CD4-positive, alpha-beta T cell (primary cell): ENCODE data around the gene POLK. TPM values are rescaled to one million over a fixed set of nuclear protein-coding genes. Genes with fewer than 3 reads are reported as not detected.
"Not testable (repeated sequence)": the region's sequence is repeated elsewhere in the genome, so short reads cannot be mapped to it uniquely, and the experiment has no call there.

ENCODE experiments used
- ATAC-seq: fragments of 200-7000 bp; cut with Tn5 transposase; one replicate; pipeline ENCODE4 v1.10.0; 2022; ENCODE audit warnings: mild to moderate bottlenecking; ENCODE audit not compliant: poor library complexity
- CTCF ChIA-PET: fragments of 350-600 bp; sonication (Branson Sonifier 250); formaldehyde crosslinking; loops from one replicate; lab custom pipeline; 2021; ENCODE audit warnings: antibody characterized with exemption, inconsistent platforms; lab: Charles Lee
- POLR2A ChIA-PET: fragments of 350-600 bp; sonication (Branson Sonifier 250); formaldehyde crosslinking; loops from one replicate; lab custom pipeline; 2021; ENCODE audit warnings: antibody characterized with exemption, inconsistent platforms; lab: Charles Lee
- DNase-seq, 14 experiments: peaks; one replicate each; pipeline ENCODE4 v3.0.0-alpha.2; 2013 to 2020; ENCODE audit warnings: mixed read lengths in 2 of 14
- H3K27ac ChIP-seq, 2 donors: one replicate each; pipeline versions ENCODE4 v1.5.1 to v1.7.0; 2013; ENCODE audit warnings: low read length in 2 of 2, low read depth in 1 of 2, mild to moderate bottlenecking in 1 of 2
- H3K27me3 ChIP-seq, 2 experiments: 1 replicate in 1 of 2; 2 replicates in 1 of 2; pipeline versions ENCODE4 v1.6.1 to v1.7.0; 2013; ENCODE audit warnings: low read length in 2 of 2, control low read depth in 1 of 2, mild to moderate bottlenecking in 1 of 2, moderate library complexity in 1 of 2; ENCODE audit not compliant: insufficient read depth in 2 of 2, control insufficient read depth in 1 of 2
- H3K36me3 ChIP-seq: one replicate; pipeline ENCODE4 v1.6.1; 2013; ENCODE audit warnings: low read length, control low read depth; ENCODE audit not compliant: insufficient read depth
- H3K4me1 ChIP-seq: one replicate; pipeline ENCODE4 v1.6.1; 2013; ENCODE audit warnings: low read length, control low read depth; ENCODE audit not compliant: insufficient read depth
- H3K4me3 ChIP-seq: one replicate; pipeline ENCODE4 v1.5.1; 2013; ENCODE audit warnings: mild to moderate bottlenecking, low read length, moderate library complexity
- H3K9me3 ChIP-seq, 2 experiments: 1 replicate in 1 of 2; 2 replicates in 1 of 2; pipeline versions ENCODE4 v1.6.1 to v1.7.0; 2013; ENCODE audit warnings: low read length in 2 of 2, mild to moderate bottlenecking in 2 of 2, control low read depth in 1 of 2, moderate library complexity in 1 of 2; ENCODE audit not compliant: control insufficient read depth in 1 of 2, insufficient read depth in 1 of 2
- H3K27ac Mint-ChIP-seq: one replicate; pipeline ENCODE4 v1.8.0; 2020; ENCODE audit warnings: mixed read lengths
- H3K27me3 Mint-ChIP-seq: one replicate; pipeline ENCODE4 v1.8.0; 2021; ENCODE audit warnings: mixed read lengths
- H3K36me3 Mint-ChIP-seq: one replicate; pipeline ENCODE4 v1.8.0; 2021; ENCODE audit warnings: low read depth, mixed read lengths
- H3K4me1 Mint-ChIP-seq: one replicate; pipeline ENCODE4 v1.8.0; 2021; ENCODE audit warnings: low read depth, mixed read lengths
- H3K4me3 Mint-ChIP-seq: one replicate; pipeline ENCODE4 v1.8.0; 2020; ENCODE audit warnings: mild to moderate bottlenecking, mixed read lengths
- H3K9me3 Mint-ChIP-seq: one replicate; pipeline ENCODE4 v1.8.0; 2020; ENCODE audit warnings: mixed read lengths
- intact Hi-C, 2 experiments: fragments of 100-400 bp; cut with DNase I in 1 of 2; cut with micrococcal nuclease in 1 of 2; formaldehyde crosslinking; loops; one replicate each; pipeline versions ENCODE4 v1.15.1 to v1.9.0; 2023 to 2025; cut with DNase I, micrococcal nuclease
- total RNA-seq, 174 experiments: library from RNA in 2 of 174; stranded (reverse) in 2 of 174; gene quantifications; one replicate each; pipeline ENCODE4 v1.2.3 and lab custom pipeline; 2021 to 2026
- TF ChIP-seq, protein P1 (sequence below): fragments of 200-600 bp; IDR thresholded peaks from one replicate; pipeline ENCODE4 v1.8.0; 2022; ENCODE audit warnings: antibody characterized with exemption, mild to moderate bottlenecking

Gene POLK
- total RNA-seq, 2 experiments from 2014 or later = 10.0 to 10.3 TPM

DNA sequence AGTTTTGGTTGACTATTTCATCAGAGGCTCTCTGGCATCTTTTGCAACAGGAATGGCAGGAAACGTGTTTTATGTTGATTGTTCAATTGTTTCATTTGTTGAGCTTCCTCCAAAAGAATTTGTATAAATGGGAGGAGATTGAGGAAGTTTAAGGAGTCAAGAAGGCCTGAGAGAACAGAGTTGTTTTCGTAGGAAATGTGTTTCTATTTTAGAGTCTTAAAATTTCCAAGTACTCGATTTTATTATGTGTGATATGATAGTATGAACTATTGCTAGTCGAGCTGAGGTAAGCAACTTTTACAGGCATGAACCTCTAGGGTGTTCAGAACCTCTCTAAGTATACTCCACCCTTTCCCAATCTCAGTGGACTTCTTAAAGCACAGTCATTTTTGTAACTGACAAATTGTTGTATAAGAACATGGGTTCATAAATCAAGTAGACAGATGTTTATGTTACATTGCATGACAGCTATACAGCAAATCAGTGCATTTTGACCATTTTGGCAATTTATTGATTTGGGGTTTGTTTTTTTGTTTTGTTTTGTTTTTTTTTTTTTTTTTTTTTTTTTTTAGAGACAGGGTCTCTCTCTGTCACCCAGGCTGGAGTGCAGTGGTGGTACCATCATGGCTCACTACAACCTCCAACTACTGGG, 47.4 kb downstream of the POLK start:
- intact Hi-C loops = no loop called here
- Mint-ChIP-seq H3K4me1 (peaks cover 12% of the 10 kb centered on the region), H3K4me3 (no peak overlapping the region), H3K9me3 (peaks cover 4% of the 10 kb centered on the region), H3K27me3 (no peaks in the 10 kb centered on the region), H3K36me3 (peaks cover 87% of the 10 kb centered on the region), H3K27ac (no peak overlapping the region)
- Histone ChIP-seq H3K27me3 (no peaks in the 10 kb centered on the region), H3K27ac (no peak overlapping the region), H3K9me3 (peaks cover 0 to 5% of the 10 kb centered on the region in 2 experiments), H3K36me3 (peaks cover 12% of the 10 kb centered on the region), H3K4me3 (no peak overlapping the region), H3K4me1 (no peaks in the 10 kb centered on the region)
- no peak for ATAC-seq
- TF ChIP-seq, protein P1, sequence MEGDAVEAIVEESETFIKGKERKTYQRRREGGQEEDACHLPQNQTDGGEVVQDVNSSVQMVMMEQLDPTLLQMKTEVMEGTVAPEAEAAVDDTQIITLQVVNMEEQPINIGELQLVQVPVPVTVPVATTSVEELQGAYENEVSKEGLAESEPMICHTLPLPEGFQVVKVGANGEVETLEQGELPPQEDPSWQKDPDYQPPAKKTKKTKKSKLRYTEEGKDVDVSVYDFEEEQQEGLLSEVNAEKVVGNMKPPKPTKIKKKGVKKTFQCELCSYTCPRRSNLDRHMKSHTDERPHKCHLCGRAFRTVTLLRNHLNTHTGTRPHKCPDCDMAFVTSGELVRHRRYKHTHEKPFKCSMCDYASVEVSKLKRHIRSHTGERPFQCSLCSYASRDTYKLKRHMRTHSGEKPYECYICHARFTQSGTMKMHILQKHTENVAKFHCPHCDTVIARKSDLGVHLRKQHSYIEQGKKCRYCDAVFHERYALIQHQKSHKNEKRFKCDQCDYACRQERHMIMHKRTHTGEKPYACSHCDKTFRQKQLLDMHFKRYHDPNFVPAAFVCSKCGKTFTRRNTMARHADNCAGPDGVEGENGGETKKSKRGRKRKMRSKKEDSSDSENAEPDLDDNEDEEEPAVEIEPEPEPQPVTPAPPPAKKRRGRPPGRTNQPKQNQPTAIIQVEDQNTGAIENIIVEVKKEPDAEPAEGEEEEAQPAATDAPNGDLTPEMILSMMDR = no peak
- ChIA-PET POLR2A (no interaction called here), CTCF (no interaction called here)
- DNase-seq = no peak

DNA sequence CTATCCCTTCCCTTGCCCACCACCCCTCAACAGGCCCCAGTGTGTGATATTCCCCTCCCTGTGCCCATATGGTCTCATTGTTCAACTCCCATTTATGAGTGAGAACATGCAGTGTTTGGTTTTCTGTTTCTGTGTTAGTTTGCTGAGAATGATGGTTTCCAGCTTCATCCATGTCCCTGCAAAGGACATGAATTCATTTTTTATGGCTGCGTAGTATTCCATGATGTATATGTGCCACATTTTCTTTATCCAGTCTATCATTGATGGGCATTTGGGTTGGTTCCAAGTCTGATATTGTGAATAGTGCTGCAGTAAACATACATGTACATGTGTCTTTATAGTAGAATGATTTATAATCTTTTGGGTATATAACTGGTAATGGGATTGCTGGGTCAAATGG, 49.0 kb downstream of the POLK start:
- POLR2A ChIA-PET = not testable (repeated sequence)

GRCh38 chr5:75565991-75566709, 54.5 kb downstream of the POLK start:
- intact Hi-C loops, CTCF ChIA-PET, H3K27ac ChIP-seq: not testable (repeated sequence)

More for the DNA sequence above, 49.0 kb downstream of the POLK start:
- Mint-ChIP-seq H3K36me3 (peaks cover 85% of the 10 kb centered on the region), H3K4me1 (peaks cover 12% of the 10 kb centered on the region)
- intact Hi-C loops, H3K4me1 ChIP-seq, H3K9me3 Mint-ChIP-seq, H3K27me3 Mint-ChIP-seq, H3K27ac Mint-ChIP-seq, DNase-seq, H3K27ac ChIP-seq, H3K9me3 ChIP-seq, H3K27me3 ChIP-seq, ATAC-seq, H3K4me3 Mint-ChIP-seq, H3K4me3 ChIP-seq, CTCF ChIA-PET: not testable (repeated sequence)
- H3K36me3 ChIP-seq = peaks cover 12% of the 10 kb centered on the region

DNA sequence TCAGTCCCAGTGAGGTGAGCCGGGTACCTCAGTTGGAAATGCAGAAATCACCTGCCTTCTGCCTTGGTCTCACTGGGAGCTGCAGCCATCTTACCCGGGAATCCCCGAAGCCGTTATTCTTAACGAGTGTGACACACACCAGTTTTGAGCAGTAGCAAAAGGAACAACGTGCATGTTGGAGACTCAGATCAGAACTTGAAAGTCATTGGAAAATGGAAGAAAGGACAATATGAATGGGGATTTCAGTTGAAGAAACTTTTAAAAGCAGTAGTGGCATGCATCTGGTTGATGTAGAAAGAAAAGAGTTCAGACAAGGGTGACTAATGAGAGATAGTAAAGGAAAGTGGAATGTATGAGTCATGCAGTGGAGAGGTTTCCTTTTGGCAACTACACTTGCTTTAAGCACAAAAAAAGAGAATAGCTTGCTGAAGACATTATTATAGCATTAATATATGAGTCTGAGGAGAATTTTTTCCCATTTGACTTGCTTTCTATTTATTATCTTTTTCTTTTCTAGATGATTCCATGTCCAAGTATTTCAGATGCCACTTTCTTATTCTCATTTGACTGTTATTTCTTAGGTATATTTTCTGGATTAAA, 55.1 kb downstream of the POLK start:
- peak overlapping the region; percentile 15 for H3K27ac Mint-ChIP-seq
- H3K4me3 ChIP-seq = no peak overlapping the region
- POLR2A ChIA-PET = no interaction called here
- H3K36me3 Mint-ChIP-seq = peaks cover 81% of the 10 kb centered on the region
- H3K27me3 ChIP-seq = no peaks in the 10 kb centered on the region
- H3K9me3 Mint-ChIP-seq = no peaks in the 10 kb centered on the region
- peak in 5 of 14 experiments; percentile 3 to 65 (median 61) for DNase-seq
- CTCF ChIA-PET = no interaction called here
- TF ChIP-seq, protein P1 = no peak
- intact Hi-C loops = no loop called here
- H3K4me3 Mint-ChIP-seq = no peak overlapping the region
- H3K36me3 ChIP-seq = peaks cover 9% of the 10 kb centered on the region
- peak; percentile 58 for ATAC-seq
- peaks cover 17% of the 10 kb centered on the region for H3K4me1 ChIP-seq
- no peaks in the 10 kb centered on the region for H3K27me3 Mint-ChIP-seq
- no peak overlapping the region for H3K27ac ChIP-seq
- H3K4me1 Mint-ChIP-seq = peaks cover 16% of the 10 kb centered on the region
- H3K9me3 ChIP-seq = peaks cover 0 to 5% of the 10 kb centered on the region in 2 experiments

More at GRCh38 chr5:75565991-75566709, 54.5 kb downstream of the POLK start:
- H3K4me3 Mint-ChIP-seq, H3K4me3 ChIP-seq, ATAC-seq, H3K27me3 Mint-ChIP-seq, H3K36me3 ChIP-seq, H3K9me3 Mint-ChIP-seq, POLR2A ChIA-PET, H3K9me3 ChIP-seq, H3K27me3 ChIP-seq: not testable (repeated sequence)
- peaks cover 82% of the 10 kb centered on the region for H3K36me3 Mint-ChIP-seq
- peak overlapping the region; percentile 15 for H3K27ac Mint-ChIP-seq
- peaks cover 16% of the 10 kb centered on the region for H3K4me1 Mint-ChIP-seq
- peak in 2 of 14 experiments; percentile 15 to 31 for DNase-seq
- H3K4me1 ChIP-seq = peaks cover 17% of the 10 kb centered on the region
